Parathyroid adenoma (tissue), 2 donors: Measurements from ENCODE around the gene ARHGAP12.
A peak's percentile ranks its signal among the peaks of the same experiment; 100 is the strongest.

Source experiments
- H2AFZ ChIP-seq: fragments of 300-600 bp; sonication (generic); one replicate; pipeline ENCODE4 v1.7.0; 2017; ENCODE audit warnings: antibody characterized with exemption, mild to moderate bottlenecking
- H3K27ac ChIP-seq: fragments of 300-600 bp; sonication (generic); one replicate; pipeline ENCODE4 v1.7.0; 2017
- H3K27me3 ChIP-seq: fragments of 300-600 bp; sonication (generic); one replicate; pipeline ENCODE4 v1.7.0; 2017; ENCODE audit warnings: low read length; ENCODE audit not compliant: control insufficient read depth, insufficient read depth
- H3K36me3 ChIP-seq: fragments of 300-600 bp; sonication (generic); one replicate; pipeline ENCODE4 v1.7.0; 2017; ENCODE audit warnings: low read length; ENCODE audit not compliant: control insufficient read depth, insufficient read depth
- H3K4me1 ChIP-seq: fragments of 300-600 bp; sonication (generic); one replicate; pipeline ENCODE4 v1.7.0; 2017; ENCODE audit warnings: control low read depth
- H3K4me2 ChIP-seq: fragments of 300-600 bp; sonication (generic); one replicate; pipeline ENCODE4 v1.7.0; 2017; ENCODE audit warnings: low read length
- H3K4me3 ChIP-seq: fragments of 300-600 bp; sonication (generic); one replicate; pipeline ENCODE4 v1.7.0; 2017; ENCODE audit warnings: low read depth, low read length
- H3K79me2 ChIP-seq: fragments of 300-600 bp; sonication (generic); one replicate; pipeline ENCODE4 v1.7.0; 2017; ENCODE audit warnings: control low read depth
- H3K9ac ChIP-seq: fragments of 300-600 bp; sonication (generic); one replicate; pipeline ENCODE4 v1.7.0; 2017; ENCODE audit warnings: mild to moderate bottlenecking
- H3K9me3 ChIP-seq: fragments of 300-600 bp; sonication (generic); one replicate; pipeline ENCODE4 v1.7.0; 2017; ENCODE audit warnings: low read length; ENCODE audit not compliant: control insufficient read depth
- TF ChIP-seq, protein P1 (sequence below): fragments of 300-600 bp; sonication (generic); IDR thresholded peaks from one replicate; pipeline ENCODE4 v1.7.0; 2017; ENCODE audit warnings: antibody characterized with exemption, mild to moderate bottlenecking
- donor health status: primary hyperparathyroidism.

The ARHGAP12 gene

GRCh38 chr10:31838065-31838464, 90.6 kb downstream of the ARHGAP12 start:
- H3K27me3 ChIP-seq = no peaks in the 10 kb centered on the region
- H3K9me3 ChIP-seq = no peaks in the 10 kb centered on the region
- H3K4me1 ChIP-seq = no peaks in the 10 kb centered on the region
- no peaks in the 10 kb centered on the region for H3K79me2 ChIP-seq
- H3K4me2 ChIP-seq = no peak overlapping the region
- no peaks in the 10 kb centered on the region for H3K36me3 ChIP-seq
- TF ChIP-seq, protein P1, sequence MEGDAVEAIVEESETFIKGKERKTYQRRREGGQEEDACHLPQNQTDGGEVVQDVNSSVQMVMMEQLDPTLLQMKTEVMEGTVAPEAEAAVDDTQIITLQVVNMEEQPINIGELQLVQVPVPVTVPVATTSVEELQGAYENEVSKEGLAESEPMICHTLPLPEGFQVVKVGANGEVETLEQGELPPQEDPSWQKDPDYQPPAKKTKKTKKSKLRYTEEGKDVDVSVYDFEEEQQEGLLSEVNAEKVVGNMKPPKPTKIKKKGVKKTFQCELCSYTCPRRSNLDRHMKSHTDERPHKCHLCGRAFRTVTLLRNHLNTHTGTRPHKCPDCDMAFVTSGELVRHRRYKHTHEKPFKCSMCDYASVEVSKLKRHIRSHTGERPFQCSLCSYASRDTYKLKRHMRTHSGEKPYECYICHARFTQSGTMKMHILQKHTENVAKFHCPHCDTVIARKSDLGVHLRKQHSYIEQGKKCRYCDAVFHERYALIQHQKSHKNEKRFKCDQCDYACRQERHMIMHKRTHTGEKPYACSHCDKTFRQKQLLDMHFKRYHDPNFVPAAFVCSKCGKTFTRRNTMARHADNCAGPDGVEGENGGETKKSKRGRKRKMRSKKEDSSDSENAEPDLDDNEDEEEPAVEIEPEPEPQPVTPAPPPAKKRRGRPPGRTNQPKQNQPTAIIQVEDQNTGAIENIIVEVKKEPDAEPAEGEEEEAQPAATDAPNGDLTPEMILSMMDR = no peak
- no peak overlapping the region for H3K27ac ChIP-seq
- H3K9ac ChIP-seq = no peak overlapping the region
- no peak overlapping the region for H2AFZ ChIP-seq
- no peak overlapping the region for H3K4me3 ChIP-seq

GRCh38 chr10:31836569-31837406, 91.8 kb downstream of the ARHGAP12 start:
- Histone ChIP-seq H3K9me3 (no peaks in the 10 kb centered on the region), H3K79me2 (no peaks in the 10 kb centered on the region), H3K4me2 (no peak overlapping the region), H3K27me3 (no peaks in the 10 kb centered on the region), H3K4me3 (no peak overlapping the region), H3K4me1 (no peaks in the 10 kb centered on the region), H3K27ac (no peak overlapping the region), H3K9ac (no peak overlapping the region), H3K36me3 (no peaks in the 10 kb centered on the region), H2AFZ (no peak overlapping the region)
- TF ChIP-seq, protein P1 = peak; percentile 33

DNA sequence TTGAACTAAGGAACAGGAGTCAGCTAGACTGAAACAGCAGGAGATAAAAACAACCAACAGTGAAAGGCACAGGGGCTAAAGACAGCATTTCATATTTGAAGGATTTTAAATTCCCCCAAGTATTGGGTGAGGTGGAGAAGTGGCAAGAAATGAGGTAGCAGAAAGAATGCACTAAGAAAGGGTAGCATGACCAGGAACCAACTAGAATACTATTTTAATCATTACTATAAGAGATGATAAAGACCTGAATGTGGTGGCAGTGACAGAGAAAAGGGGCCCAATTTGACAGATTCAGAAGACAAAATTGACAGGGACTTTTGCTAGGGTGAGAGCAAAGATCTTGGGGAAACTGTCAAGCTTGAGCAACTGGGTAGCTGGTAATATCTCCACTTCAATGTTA, 94.9 kb downstream of the ARHGAP12 start:
- Histone ChIP-seq H3K36me3 (no peaks in the 10 kb centered on the region), H3K9me3 (no peaks in the 10 kb centered on the region), H3K27me3 (no peaks in the 10 kb centered on the region), H3K9ac (no peak overlapping the region), H2AFZ (no peak overlapping the region), H3K4me2 (no peak overlapping the region), H3K4me3 (no peak overlapping the region), H3K79me2 (no peaks in the 10 kb centered on the region), H3K27ac (no peak overlapping the region), H3K4me1 (no peaks in the 10 kb centered on the region)
- TF ChIP-seq, protein P1 = no peak

DNA sequence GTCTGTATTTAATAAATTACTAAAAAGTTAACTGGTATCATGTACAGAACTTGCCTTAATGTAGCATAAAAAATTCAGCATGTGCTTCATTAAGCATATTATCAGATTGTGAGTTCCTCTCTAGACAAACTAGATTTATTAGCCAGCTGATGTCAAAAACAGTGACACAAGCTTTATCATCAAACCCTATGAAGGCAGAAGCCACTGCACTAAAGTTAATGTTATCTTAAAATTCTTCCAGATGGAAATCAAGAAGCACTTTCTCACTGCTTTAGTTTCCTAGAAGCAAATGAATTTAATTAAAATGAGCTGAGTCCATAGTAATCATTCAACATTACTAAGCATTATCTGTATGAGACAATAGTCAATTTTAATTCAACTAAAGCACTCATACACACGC, 96.4 kb downstream of the ARHGAP12 start:
- Histone ChIP-seq H3K79me2 (no peaks in the 10 kb centered on the region), H3K4me3 (no peak overlapping the region), H3K4me1 (no peaks in the 10 kb centered on the region), H3K9ac (no peak overlapping the region), H3K36me3 (no peaks in the 10 kb centered on the region), H3K27me3 (no peaks in the 10 kb centered on the region), H2AFZ (no peak overlapping the region), H3K9me3 (no peaks in the 10 kb centered on the region), H3K4me2 (no peak overlapping the region), H3K27ac (no peak overlapping the region)
- TF ChIP-seq, protein P1 = no peak

DNA sequence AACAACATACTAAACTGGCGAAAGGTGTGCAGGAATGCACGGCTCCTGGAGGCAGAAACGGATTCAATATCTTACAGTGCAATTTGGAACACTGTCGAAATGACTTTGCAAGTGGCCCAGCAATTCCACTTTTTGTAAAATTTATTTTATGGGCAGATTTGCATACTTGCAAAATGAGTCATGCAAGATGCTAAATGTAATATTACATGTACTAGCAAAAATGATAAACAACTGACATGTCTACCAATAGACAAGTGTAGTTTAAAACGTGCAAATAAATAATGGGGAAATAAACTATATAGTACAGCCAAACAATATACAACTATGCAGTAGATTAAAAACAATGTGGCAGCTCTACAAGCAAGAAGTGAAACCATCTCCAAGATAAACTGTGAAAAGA, 97.7 kb downstream of the ARHGAP12 start:
- TF ChIP-seq, protein P1 = no peak
- Histone ChIP-seq H3K9ac (no peak overlapping the region), H3K4me1 (no peaks in the 10 kb centered on the region), H3K27ac (no peak overlapping the region), H3K79me2 (no peaks in the 10 kb centered on the region), H3K4me3 (no peak overlapping the region), H3K4me2 (no peak overlapping the region), H2AFZ (no peak overlapping the region), H3K27me3 (no peaks in the 10 kb centered on the region), H3K36me3 (no peaks in the 10 kb centered on the region), H3K9me3 (no peaks in the 10 kb centered on the region)
